Mammary epithelial cell (primary cell): ENCODE measurements around the gene PIK3IP1.
"Not testable (repeated sequence)": the region's sequence is repeated elsewhere in the genome, so short reads cannot be mapped to it uniquely, and the experiment has no call there.

ENCODE experiments used
- CTCF ChIP-seq, 2 donors: IDR thresholded peaks in 1 of 2; conservative IDR thresholded peaks in 1 of 2; 2 replicates each; pipeline ENCODE4 v1.5.1; 2011 to 2012; ENCODE audit warnings: inconsistent platforms in 2 of 2, low read length in 2 of 2, mild to moderate bottlenecking in 2 of 2, control low read depth in 1 of 2, low read depth in 1 of 2; ENCODE audit not compliant: insufficient read depth in 1 of 2; ENCODE audit errors: extremely low read depth in 1 of 2
- EZH2 ChIP-seq: IDR thresholded peaks from 2 replicates; pipeline ENCODE4 v1.6.1; 2012; ENCODE audit warnings: low read length, inconsistent platforms, borderline replicate concordance

- not testable (repeated sequence) for TF ChIP-seq CTCF (conservative IDR thresholded peaks at IDR 0.05 in 1 of 2, IDR thresholded peaks at IDR 0.05 in 1 of 2; ENCODE audit: extremely low read depth in 1 of 2, insufficient read depth in 1 of 2, low read depth in 1 of 2, low read length in 2 of 2); EZH2
These were observed 21.9 kb upstream of the PIK3IP1 start for GRCh38 chr22:31314220-31314619.
